Activated gamma-delta T cell treated with anti-CD3 and anti-CD28 coated beads, Interleukin-2, amount 50 U/mL, for 16 hours (primary cell): ENCODE measurements around the gene RYR1.
A peak's percentile ranks its signal among the peaks of the same experiment; 100 is the strongest.
"Not testable (repeated sequence)": the region's sequence is repeated elsewhere in the genome, so short reads cannot be mapped to it uniquely, and the experiment has no call there.

Source experiments
- DNase-seq: peaks from one replicate; pipeline ENCODE4 v3.0.0-alpha.2; 2020; ENCODE audit warnings: low read depth

Gene RYR1

GRCh38 chr19:38400361-38400760 lies 33.1 kb upstream of the RYR1 start:
- DNase-seq: no peak

GRCh38 chr19:38401148-38401547 lies 32.3 kb upstream of the RYR1 start:
- DNase-seq: no peak

GRCh38 chr19:38402623-38402966 lies 30.9 kb upstream of the RYR1 start:
- DNase-seq: no peak

- peak; percentile 95 for DNase-seq
These were observed 30.4 kb upstream of the RYR1 start, which contains the start of gene FAM98C for GRCh38 chr19:38402967-38403674. Gene FAM98C (plus strand): TSS chr19:38403093. CDS start chr19:38403154, 61 bp downstream.

GRCh38 chr19:38404858-38405257 lies 28.6 kb upstream of the RYR1 start:
- DNase-seq: no peak

- DNase-seq: no peak
These were observed 28.2 kb upstream of the RYR1 start for GRCh38 chr19:38405276-38405675.

- no peak for DNase-seq
These were observed 23.8 kb upstream of the RYR1 start for GRCh38 chr19:38409631-38410133.

GRCh38 chr19:38410407-38410806 lies 23.1 kb upstream of the RYR1 start:
- not testable (repeated sequence) for DNase-seq

- DNase-seq: no peak
These were observed 22.3 kb upstream of the RYR1 start for GRCh38 chr19:38411041-38411712.

GRCh38 chr19:38411898-38412297 lies 21.6 kb upstream of the RYR1 start:
- not testable (repeated sequence) for DNase-seq

- no peak for DNase-seq
These were observed 21.0 kb upstream of the RYR1 start for GRCh38 chr19:38412491-38412890.

GRCh38 chr19:38412961-38413360 lies 20.5 kb upstream of the RYR1 start:
- DNase-seq: no peak

GRCh38 chr19:38413416-38413815 lies 20.1 kb upstream of the RYR1 start:
- no peak for DNase-seq

GRCh38 chr19:38417146-38417543 lies 16.3 kb upstream of the RYR1 start:
- DNase-seq: no peak

- no peak for DNase-seq
These were observed 15.7 kb upstream of the RYR1 start for GRCh38 chr19:38417544-38418506.

GRCh38 chr19:38420935-38421334 lies 12.6 kb upstream of the RYR1 start:
- DNase-seq: no peak

- DNase-seq: no peak
These were observed 11.6 kb upstream of the RYR1 start for GRCh38 chr19:38421856-38422255.

GRCh38 chr19:38422438-38422837 lies 11.1 kb upstream of the RYR1 start:
- no peak for DNase-seq

GRCh38 chr19:38424272-38424671 lies 9.2 kb upstream of the RYR1 start:
- DNase-seq: no peak

GRCh38 chr19:38425222-38425809 lies 8.2 kb upstream of the RYR1 start:
- no peak for DNase-seq

GRCh38 chr19:38425810-38426466 lies 7.6 kb upstream of the RYR1 start, which contains the start of gene RASGRP4:
Gene RASGRP4 (minus strand): TSS chr19:38426219. CDS start chr19:38426091, 128 bp downstream.
- DNase-seq: no peak
